Adipose tissue (tissue), 3 donors: ENCODE results near the gene KCNQ2. TPM values are rescaled to one million over a fixed set of nuclear protein-coding genes. Genes with fewer than 3 reads are reported as not detected.
"Not testable (repeated sequence)": the region's sequence is repeated elsewhere in the genome, so short reads cannot be mapped to it uniquely, and the experiment has no call there.

ENCODE experiments used
- H3K27ac ChIP-seq: one replicate; pipeline ENCODE4 v1.5.1; 2013; ENCODE audit warnings: low read depth, low read length
- WGBS, 3 donors: extraction: QIAGEN DNeasy Blood & Tissue Kit; methylation state at CpG; one replicate each; pipeline ENCODE4 v1.1.7; 2013; 5-methylcytosine and 5-hydroxymethylcytosine counted together
- polyA plus RNA-seq, 3 donors: library from polyadenylated mRNA; stranded (reverse); fragments of 200-250 nt; gene quantifications; one replicate each; pipeline ENCODE4 v1.2.3, GENCODE V29; 2013
- donor health status: healthy with polysubstance abuse.
- donor health status: Bipolar disorder and iron deficiency.
- donor health status: healthy.

KCNQ2 gene
- polyA plus RNA-seq, 3 donors = 0.10 to 1.6 TPM; not detected in 1

- H3K27ac ChIP-seq = no peak overlapping the region
- WGBS, 3 donors = 60 to 70% (median 62%) methylated on average over 13 of the region's 13 CpGs
Measured at GRCh38 chr20:63493563-63494020, 21.1 kb upstream of the KCNQ2 start.

- WGBS, 3 donors = 92 to 96% (median 95%) methylated on average over 14 of the region's 14 CpGs
Measured at GRCh38 chr20:63492982-63493381, 20.5 kb upstream of the KCNQ2 start.

GRCh38 chr20:63492518-63492917, 20.1 kb upstream of the KCNQ2 start:
- H3K27ac ChIP-seq = no peak overlapping the region
- 89 to 97% (median 89%) methylated on average over 2 of the region's 2 CpGs for WGBS, 3 donors

More at GRCh38 chr20:63492982-63493381, 20.5 kb upstream of the KCNQ2 start:
- no peak overlapping the region for H3K27ac ChIP-seq

- H3K27ac ChIP-seq = no peak overlapping the region
- 41 to 73% (median 54%) methylated on average over 4 of the region's 4 CpGs for WGBS, 3 donors
Measured at GRCh38 chr20:63491635-63492230, 19.3 kb upstream of the KCNQ2 start.

- 70 to 83% (median 80%) methylated on average over 4 of the region's 4 CpGs for WGBS, 3 donors
- H3K27ac ChIP-seq = no peak overlapping the region
Measured at GRCh38 chr20:63491078-63491477, 18.6 kb upstream of the KCNQ2 start.

GRCh38 chr20:63490416-63490815, 18.0 kb upstream of the KCNQ2 start:
- H3K27ac ChIP-seq = no peak overlapping the region
- WGBS, 3 donors = 67 to 75% (median 74%) methylated on average over 24 of the region's 24 CpGs

- 10 to 14% (median 14%) methylated on average over 69 to 83 of the region's 83 CpGs for WGBS, 3 donors
- H3K27ac ChIP-seq = no peak overlapping the region
Measured at GRCh38 chr20:63488315-63489251, 16.1 kb upstream of the KCNQ2 start.

- no peak overlapping the region for H3K27ac ChIP-seq
- WGBS, 3 donors = 6 to 18% (median 13%) methylated on average over 26 to 39 of the region's 40 CpGs
Measured at GRCh38 chr20:63487781-63488241, 15.4 kb upstream of the KCNQ2 start.

- H3K27ac ChIP-seq = no peak overlapping the region
- WGBS, 3 donors = 35 to 55% (median 49%) methylated on average over 13 to 14 of the region's 14 CpGs
Measured at GRCh38 chr20:63487116-63487764, 14.8 kb upstream of the KCNQ2 start.

- no peak overlapping the region for H3K27ac ChIP-seq
- WGBS, 3 donors = 91 to 94% (median 92%) methylated on average over 14 to 17 of the region's 17 CpGs
Measured at GRCh38 chr20:63486300-63486855, 13.9 kb upstream of the KCNQ2 start.

GRCh38 chr20:63484651-63485403, 12.4 kb upstream of the KCNQ2 start:
- H3K27ac ChIP-seq = no peak overlapping the region
- WGBS, 3 donors = 57 to 64% (median 61%) methylated on average over 18 of the region's 18 CpGs

GRCh38 chr20:63484236-63484635, 11.8 kb upstream of the KCNQ2 start:
- 38 to 51% (median 41%) methylated on average over 16 to 17 of the region's 17 CpGs for WGBS, 3 donors
- H3K27ac ChIP-seq = no peak overlapping the region

GRCh38 chr20:63483834-63484233, 11.4 kb upstream of the KCNQ2 start:
- no peak overlapping the region for H3K27ac ChIP-seq
- 63 to 66% (median 66%) methylated on average over 9 to 12 of the region's 12 CpGs for WGBS, 3 donors

GRCh38 chr20:63482021-63482587, 9.6 kb upstream of the KCNQ2 start:
- 46 to 56% (median 47%) methylated on average over 11 of the region's 11 CpGs for WGBS, 3 donors
- no peak overlapping the region for H3K27ac ChIP-seq

- WGBS, 3 donors = 54 to 62% (median 61%) methylated on average over 12 of the region's 12 CpGs
- H3K27ac ChIP-seq = no peak overlapping the region
Measured at GRCh38 chr20:63481503-63481902, 9.0 kb upstream of the KCNQ2 start.

- not testable (repeated sequence) for H3K27ac ChIP-seq
- 28 to 62% (median 56%) methylated on average over 29 to 32 of the region's 32 CpGs for WGBS, 3 donors
Measured at GRCh38 chr20:63479695-63480419, 7.4 kb upstream of the KCNQ2 start.
